CD1c-positive myeloid dendritic cell (primary cell): ENCODE data around the gene GDF10.

ENCODE experiments used
- DNase-seq: peaks from one replicate; pipeline ENCODE4 v3.0.0-alpha.2; 2016; ENCODE audit errors: extremely low spot score

GDF10 gene

DNA sequence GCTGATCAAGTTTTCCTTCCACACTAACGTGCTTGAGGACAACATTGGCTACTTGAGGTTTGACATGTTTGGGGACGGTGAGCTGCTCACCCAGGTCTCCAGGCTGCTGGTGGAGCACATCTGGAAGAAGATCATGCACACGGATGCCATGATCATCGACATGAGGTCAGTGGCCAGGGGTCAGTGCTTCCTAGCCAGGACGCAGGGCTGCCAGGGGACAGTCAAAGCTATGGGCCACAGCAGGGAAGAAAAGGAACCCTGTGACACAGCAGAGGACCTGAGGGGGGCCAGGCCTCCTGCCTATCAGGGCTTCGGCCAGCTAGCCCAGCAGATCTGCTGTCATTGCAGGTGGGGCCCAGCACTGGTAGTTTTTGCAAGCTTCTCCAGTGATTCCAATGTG is 53.4 kb downstream of the GDF10 start:
- no peak for DNase-seq

DNA sequence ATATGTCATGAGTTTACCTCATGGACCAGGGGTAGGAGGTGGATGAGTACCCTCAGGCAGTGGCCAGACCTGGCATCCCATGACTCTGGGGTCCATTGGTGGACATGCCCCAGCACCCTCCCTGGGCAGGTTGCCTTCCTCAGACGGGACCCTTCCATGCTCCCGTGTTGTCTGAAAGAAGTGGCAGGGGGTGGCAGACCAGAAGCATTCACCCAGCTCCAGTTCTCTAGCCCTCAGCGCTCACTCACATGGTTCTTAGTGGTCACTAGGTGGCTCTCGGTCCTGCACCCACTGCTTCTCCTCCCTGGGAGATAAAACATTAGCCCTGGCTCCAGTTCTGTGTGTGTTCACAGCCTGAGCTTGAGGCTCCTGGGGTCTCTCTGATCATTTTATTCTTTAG is 54.2 kb downstream of the GDF10 start:
- DNase-seq, result no peak

DNA sequence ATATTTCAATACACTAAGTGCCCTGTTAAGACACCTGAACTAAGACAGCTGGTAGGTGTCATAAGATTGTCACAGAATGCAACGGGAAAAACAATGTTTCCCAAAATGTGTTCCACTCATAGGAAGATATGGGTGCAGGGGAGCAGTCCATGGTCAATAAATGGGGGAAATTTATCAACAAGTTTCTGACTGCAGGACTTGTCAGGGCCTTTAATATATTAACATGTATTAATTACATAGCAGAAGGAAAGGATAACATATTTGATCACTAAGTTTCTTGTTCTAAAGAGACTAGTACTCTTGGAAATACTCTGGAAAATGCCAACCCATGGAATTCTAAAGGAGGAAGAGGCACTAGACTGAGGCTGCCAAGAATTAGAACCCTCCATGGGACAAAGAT is 54.9 kb downstream of the GDF10 start:
- no peak for DNase-seq

DNA sequence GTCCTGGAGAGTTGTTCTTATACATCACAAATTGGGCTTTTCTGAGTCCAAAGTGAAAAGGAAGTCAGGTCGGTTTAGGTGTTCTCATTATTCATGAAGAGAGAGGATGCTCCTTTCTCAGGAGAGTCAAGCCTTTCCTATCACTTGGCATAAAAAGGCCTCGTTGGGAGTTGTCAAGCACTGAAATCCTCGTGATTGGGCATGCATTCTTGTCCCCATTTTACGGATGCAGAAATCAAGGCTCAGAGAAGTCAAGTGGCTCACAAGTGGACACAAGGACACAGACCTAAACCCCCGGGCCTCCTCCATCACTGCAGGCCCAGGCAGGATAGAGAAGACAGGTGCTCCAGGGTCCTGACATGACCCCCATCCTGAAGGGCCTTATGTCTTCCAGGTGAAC is 56.7 kb downstream of the GDF10 start:
- DNase-seq, result no peak

DNA sequence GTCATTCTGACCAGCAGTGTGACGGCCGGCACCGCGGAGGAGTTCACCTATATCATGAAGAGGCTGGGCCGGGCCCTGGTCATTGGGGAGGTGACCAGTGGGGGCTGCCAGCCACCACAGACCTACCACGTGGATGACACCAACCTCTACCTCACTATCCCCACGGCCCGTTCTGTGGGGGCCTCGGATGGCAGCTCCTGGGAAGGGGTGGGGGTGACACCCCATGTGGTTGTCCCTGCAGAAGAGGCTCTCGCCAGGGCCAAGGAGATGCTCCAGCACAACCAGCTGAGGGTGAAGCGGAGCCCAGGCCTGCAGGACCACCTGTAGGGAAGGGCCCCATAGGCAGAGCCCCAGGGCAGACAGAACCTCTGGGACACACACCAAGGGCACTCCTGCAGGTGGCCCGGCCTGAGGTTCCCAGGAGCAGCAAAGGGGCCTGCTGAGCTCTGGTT is 57.2 kb downstream of the GDF10 start:
- DNase-seq, result no peak

DNA sequence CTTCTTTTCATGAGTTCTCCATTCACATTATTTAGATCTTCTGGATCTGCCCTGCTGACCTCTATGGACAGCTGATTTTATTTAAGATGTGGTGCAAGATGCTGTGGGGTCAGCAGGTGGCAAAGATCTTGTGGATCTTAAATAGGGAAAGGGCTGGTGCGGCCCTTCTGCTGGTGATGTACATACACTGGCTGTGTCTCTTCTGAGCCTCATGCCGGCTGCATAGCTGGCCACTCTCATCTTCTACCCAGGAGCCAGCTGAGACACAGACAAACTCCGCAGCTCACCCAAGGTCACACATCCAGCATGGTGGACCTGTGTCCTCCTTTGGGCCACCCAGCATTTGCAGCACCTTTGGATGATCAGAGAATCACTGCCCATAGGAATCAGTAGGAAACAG is 57.9 kb downstream of the GDF10 start:
- DNase-seq, result no peak

DNA sequence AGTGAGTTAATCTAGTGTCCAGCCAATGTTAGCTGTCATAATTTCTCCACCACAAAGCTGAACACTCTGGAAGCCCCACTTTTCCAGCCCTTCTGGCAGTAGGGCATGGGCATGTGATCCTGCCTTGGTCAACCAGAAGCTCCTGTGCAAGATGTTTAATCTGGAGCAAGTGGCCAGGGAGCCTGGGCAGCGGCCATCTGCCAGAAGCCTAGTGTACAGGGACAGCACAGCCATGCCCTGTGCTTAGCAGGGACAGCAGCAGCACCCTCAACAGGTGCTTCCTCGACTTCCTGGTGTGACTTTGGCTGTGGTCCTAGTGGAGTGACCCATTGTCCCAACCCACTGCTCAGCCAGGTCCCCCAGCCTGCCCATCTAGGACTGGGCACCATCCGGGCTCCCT is 58.5 kb downstream of the GDF10 start:
- no peak for DNase-seq

DNA sequence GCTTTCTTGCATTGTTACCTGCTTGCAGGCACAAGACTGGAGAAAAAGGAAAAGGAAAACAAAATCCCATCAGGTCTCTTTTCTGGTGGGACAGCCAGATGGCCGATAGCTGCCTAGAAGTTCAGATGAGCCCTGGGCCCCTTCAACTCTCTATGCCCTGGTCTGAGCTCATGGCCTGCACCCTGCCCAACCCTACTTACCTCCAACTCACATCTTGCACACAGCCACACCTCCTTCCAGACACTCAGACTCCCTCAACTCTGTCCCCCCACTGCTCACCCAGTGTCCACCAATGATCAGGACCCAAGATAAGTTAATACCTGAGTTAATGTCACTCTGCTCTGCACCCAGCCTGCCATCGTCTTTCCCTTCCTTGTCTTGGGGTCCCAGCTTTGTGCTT is 59.1 kb downstream of the GDF10 start:
- no peak for DNase-seq

DNA sequence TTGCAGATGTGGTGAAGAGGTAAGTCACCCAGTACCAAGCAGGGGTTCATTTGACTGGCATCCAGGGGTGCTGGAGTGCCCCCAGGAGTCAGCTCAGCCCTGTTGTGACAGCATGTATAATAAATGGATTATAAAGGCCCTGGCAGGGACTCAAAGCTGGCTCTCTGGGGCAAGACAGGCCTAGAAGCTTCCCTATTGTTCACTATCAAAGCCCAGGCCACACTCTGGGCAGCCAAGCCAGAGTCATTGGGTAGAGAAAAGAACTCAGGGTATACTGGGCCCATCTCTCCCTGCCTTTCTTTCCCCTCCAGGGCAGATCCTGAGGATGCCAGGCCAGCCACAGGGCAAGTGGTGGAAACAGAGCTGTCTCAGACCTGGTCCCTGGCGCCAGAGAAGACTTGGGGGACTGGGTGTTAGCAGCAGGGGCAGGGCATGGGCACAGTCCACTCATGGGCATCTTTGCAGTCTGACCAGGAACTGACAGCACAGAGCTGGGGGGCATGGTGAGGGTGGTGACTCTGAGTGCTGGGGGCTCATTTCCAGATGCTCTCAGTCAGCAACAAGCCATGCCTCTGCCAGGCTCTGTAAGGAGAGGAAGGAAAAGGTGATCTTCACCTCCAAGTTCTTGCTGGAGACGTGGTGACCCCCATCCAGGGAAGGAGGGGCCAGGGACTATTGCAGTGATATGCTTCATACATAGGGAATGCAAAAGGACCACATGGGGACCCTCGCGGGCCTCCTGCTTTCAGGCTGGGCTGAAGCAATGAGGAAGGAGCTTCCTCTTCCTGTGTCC is 59.8 kb downstream of the GDF10 start:
- DNase-seq, result no peak

DNA sequence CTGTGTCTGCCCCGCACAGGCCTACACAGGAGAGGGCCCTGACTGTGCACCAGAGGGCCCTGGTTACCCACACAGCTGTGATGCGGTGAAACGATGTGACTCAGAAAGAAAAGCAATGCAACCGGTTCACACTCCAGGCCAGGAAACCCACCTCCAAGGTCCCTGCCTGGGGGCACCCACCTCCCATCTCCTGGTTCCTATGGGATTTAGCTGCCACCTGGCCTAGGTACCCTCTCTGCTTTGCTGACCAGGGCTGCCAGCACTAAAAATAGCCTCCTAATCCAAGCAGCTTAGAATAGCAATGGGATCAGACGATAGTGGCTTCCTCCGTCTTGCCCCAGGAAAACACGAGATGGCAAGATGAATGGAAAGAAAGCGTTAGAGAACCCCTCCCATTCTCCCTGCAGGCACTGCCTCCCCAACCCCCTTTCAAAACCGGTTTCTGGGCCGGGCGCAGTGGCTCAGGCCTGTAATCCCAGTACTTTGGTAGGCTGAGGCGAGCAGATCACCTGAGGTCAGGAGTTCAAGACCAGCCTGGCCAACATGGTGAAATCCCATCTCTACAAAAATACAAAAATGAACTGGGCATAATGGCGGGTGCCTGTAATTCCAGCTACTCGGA is 60.5 kb downstream of the GDF10 start:
- DNase-seq, result no peak

DNA sequence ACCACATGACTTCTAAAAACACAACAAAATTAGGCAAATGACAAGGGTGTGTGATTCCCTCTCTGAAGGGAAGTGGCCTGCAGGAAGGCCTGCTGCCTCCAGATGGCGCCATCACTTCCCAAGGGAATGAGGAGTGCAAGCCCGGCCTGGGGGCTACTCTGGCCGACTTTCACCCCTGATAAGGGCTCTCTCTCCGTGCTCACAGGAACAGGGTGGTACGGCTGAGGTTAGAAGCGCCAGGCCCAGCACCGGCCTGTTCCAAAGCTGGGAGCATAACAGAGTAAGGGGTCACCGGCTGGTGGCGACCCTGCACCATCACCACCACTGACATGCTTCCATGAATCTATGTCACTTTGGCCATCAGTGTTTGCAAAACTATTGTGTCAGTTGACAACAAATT is 61.3 kb downstream of the GDF10 start:
- DNase-seq, result peak; percentile 54

DNA sequence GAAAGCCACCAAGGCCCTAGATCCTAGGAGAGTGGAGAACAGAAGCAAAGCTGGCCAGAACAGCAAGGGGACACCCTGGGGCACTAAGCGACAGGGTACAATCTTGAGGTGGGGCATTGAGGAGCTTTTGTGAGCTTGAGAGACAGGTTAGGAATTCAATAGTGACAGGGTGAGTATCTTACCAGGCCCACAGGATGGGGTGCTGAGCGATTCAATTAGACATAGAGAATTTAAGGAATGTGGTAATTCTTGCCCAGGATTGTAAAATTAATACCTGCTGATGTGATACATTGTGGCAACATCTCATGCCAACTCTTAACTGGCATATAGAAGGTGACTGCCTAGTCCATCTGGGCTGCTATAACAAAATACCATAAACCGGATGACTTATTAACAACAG is 62.2 kb downstream of the GDF10 start:
- DNase-seq, result no peak
